HG03196 (cell line): ENCODE results near the gene COL2A1.

Experiments used
- ATAC-seq: cut with Tn5 transposase; IDR thresholded peaks from one replicate; pipeline ENCODE4 v1.9.1; 2021; ENCODE audit not compliant: unreplicated experiment

COL2A1 gene

GRCh38 chr12:47991106-47992061 is 12.9 kb downstream of the COL2A1 start:
- no peak for ATAC-seq

GRCh38 chr12:47990351-47991105 is 13.7 kb downstream of the COL2A1 start:
- peak; percentile 90 for ATAC-seq

- ATAC-seq = no peak
These were observed 14.6 kb downstream of the COL2A1 start for GRCh38 chr12:47989666-47990065.

GRCh38 chr12:47989023-47989417 is 15.3 kb downstream of the COL2A1 start:
- no peak for ATAC-seq

- ATAC-seq = no peak
These were observed 15.9 kb downstream of the COL2A1 start for GRCh38 chr12:47988073-47989022.

GRCh38 chr12:47987411-47988072 is 16.7 kb downstream of the COL2A1 start:
- no peak for ATAC-seq

- ATAC-seq = no peak
These were observed 17.4 kb downstream of the COL2A1 start for GRCh38 chr12:47986832-47987231.

- ATAC-seq = no peak
These were observed 18.0 kb downstream of the COL2A1 start for GRCh38 chr12:47986291-47986660.

GRCh38 chr12:47985596-47986290 is 18.5 kb downstream of the COL2A1 start:
- no peak for ATAC-seq

GRCh38 chr12:47984331-47984801 is 19.9 kb downstream of the COL2A1 start:
- no peak for ATAC-seq

GRCh38 chr12:47983541-47984115 is 20.6 kb downstream of the COL2A1 start:
- no peak for ATAC-seq

GRCh38 chr12:47982770-47983169 is 21.5 kb downstream of the COL2A1 start:
- ATAC-seq = no peak

GRCh38 chr12:47982311-47982710 is 22.0 kb downstream of the COL2A1 start:
- ATAC-seq = no peak

GRCh38 chr12:47981496-47982260 is 22.6 kb downstream of the COL2A1 start:
- no peak for ATAC-seq

GRCh38 chr12:47980779-47981495 is 23.3 kb downstream of the COL2A1 start:
- no peak for ATAC-seq

GRCh38 chr12:47980197-47980596 is 24.1 kb downstream of the COL2A1 start:
- ATAC-seq = no peak

- ATAC-seq = no peak
These were observed 24.6 kb downstream of the COL2A1 start for GRCh38 chr12:47979686-47980085.

- ATAC-seq = no peak
These were observed 25.1 kb downstream of the COL2A1 start for GRCh38 chr12:47979166-47979565.
